HAP-1 (cell line): ENCODE measurements around the gene GPX8.

ENCODE experiments used
- DNase-seq, 2 experiments: peaks; one replicate each; pipeline ENCODE4 v3.0.0-alpha.2; 2016 to 2020; ENCODE audit warnings: low spot score in 2 of 2
- H3K27me3 ChIP-seq: fragments of 250-450 bp; sonication (Bioruptor Pico); 2 replicates; pipeline ENCODE4 v1.5.1; 2020; ENCODE audit warnings: low read depth, mild to moderate bottlenecking, moderate library complexity
- H3K36me3 ChIP-seq: fragments of 250-450 bp; sonication (Bioruptor Pico); replicated peaks from 2 replicates; pipeline ENCODE4 v1.5.1; 2020; ENCODE audit warnings: mild to moderate bottlenecking
- H3K4me1 ChIP-seq: fragments of 250-450 bp; sonication (Bioruptor Pico); 2 replicates; pipeline ENCODE4 v1.5.1; 2020; ENCODE audit warnings: mild to moderate bottlenecking
- H3K4me3 ChIP-seq: fragments of 250-450 bp; sonication (Bioruptor Pico); 2 replicates; pipeline ENCODE4 v1.5.1; 2020; ENCODE audit warnings: mild to moderate bottlenecking, moderate library complexity
- H3K9me3 ChIP-seq: fragments of 250-450 bp; sonication (Bioruptor Pico); 2 replicates; pipeline ENCODE4 v1.5.1; 2020; ENCODE audit warnings: mild to moderate bottlenecking, moderate library complexity
- in situ Hi-C: fragments of 300-500 bp; cut with MboI; formaldehyde crosslinking; loops from 3 replicates; pipeline ENCODE4 v1.14.3; 2020; ENCODE audit warnings: low sequenced_read_pairs, inconsistent platforms, mixed read lengths

GPX8 gene

GRCh38 chr5:55159763-55160492, at the start of gene GPX8:
Gene GPX8, plus strand, starts transcription at chr5:55160171. Its CDS starts 22 bp downstream, at chr5:55160193.
- H3K9me3 ChIP-seq = no peaks in the 10 kb centered on the region
- H3K27me3 ChIP-seq = peaks cover 5% of the 10 kb centered on the region
- H3K4me1 ChIP-seq = peaks cover 3% of the 10 kb centered on the region; the same call in 1 of the 2 replicates
- peaks cover 26% of the 10 kb centered on the region for H3K36me3 ChIP-seq
- DNase-seq = peak; percentile 75 to 94
- H3K4me3 ChIP-seq = peak within 1 kb of the TSS; percentile 45
- in situ Hi-C loops = loop anchor here (10.0 to 25.0 kb wide), 2 partner anchors 255 to 623 kb away; no protein-coding TSS in a partner anchor

- H3K36me3 ChIP-seq = no peaks in the 10 kb centered on the region
- peak; percentile 26 to 42 for DNase-seq
- H3K4me3 ChIP-seq = no peak overlapping the region
- H3K9me3 ChIP-seq = no peaks in the 10 kb centered on the region
- in situ Hi-C loops = no loop called here
- peaks cover 8% of the 10 kb centered on the region for H3K27me3 ChIP-seq
- H3K4me1 ChIP-seq = peaks cover 4% of the 10 kb centered on the region
Observed at GRCh38 chr5:55110217-55110616, 49.8 kb upstream of the GPX8 start.

- in situ Hi-C loops = no loop called here
- peaks cover 4% of the 10 kb centered on the region for H3K4me1 ChIP-seq
Observed at GRCh38 chr5:55113327-55113726, 46.6 kb upstream of the GPX8 start.

GRCh38 chr5:55114061-55114460, 45.9 kb upstream of the GPX8 start:
- H3K4me1 ChIP-seq = peaks cover 4% of the 10 kb centered on the region
- in situ Hi-C loops = no loop called here
- H3K4me3 ChIP-seq = no peak overlapping the region
- H3K36me3 ChIP-seq = no peaks in the 10 kb centered on the region
- H3K27me3 ChIP-seq = peaks cover 5% of the 10 kb centered on the region
- DNase-seq = no peak
- no peaks in the 10 kb centered on the region for H3K9me3 ChIP-seq

More at GRCh38 chr5:55113327-55113726, 46.6 kb upstream of the GPX8 start:
- no peak for DNase-seq
- Histone ChIP-seq H3K36me3 (no peaks in the 10 kb centered on the region), H3K4me3 (no peak overlapping the region), H3K9me3 (no peaks in the 10 kb centered on the region), H3K27me3 (peaks cover 8% of the 10 kb centered on the region)

- no peak overlapping the region for H3K4me3 ChIP-seq
- H3K4me1 ChIP-seq = no peaks in the 10 kb centered on the region
- H3K9me3 ChIP-seq = no peaks in the 10 kb centered on the region
- DNase-seq = no peak
- no peaks in the 10 kb centered on the region for H3K36me3 ChIP-seq
- H3K27me3 ChIP-seq = peaks cover 16% of the 10 kb centered on the region; the same call in 1 of the 2 replicates
- in situ Hi-C loops = no loop called here
Observed at GRCh38 chr5:55123365-55123764, 36.6 kb upstream of the GPX8 start.

GRCh38 chr5:55134053-55134722, 25.8 kb upstream of the GPX8 start:
- in situ Hi-C loops = no loop called here
- H3K4me3 ChIP-seq = no peak overlapping the region
- peaks cover 11% of the 10 kb centered on the region for H3K27me3 ChIP-seq
- H3K9me3 ChIP-seq = no peaks in the 10 kb centered on the region
- H3K4me1 ChIP-seq = no peaks in the 10 kb centered on the region
- no peak for DNase-seq
- H3K36me3 ChIP-seq = no peaks in the 10 kb centered on the region

- no peaks in the 10 kb centered on the region for H3K4me1 ChIP-seq
- in situ Hi-C loops = no loop called here
- no peaks in the 10 kb centered on the region for H3K9me3 ChIP-seq
- peaks cover 11% of the 10 kb centered on the region for H3K27me3 ChIP-seq
- no peaks in the 10 kb centered on the region for H3K36me3 ChIP-seq
- DNase-seq = no peak
- no peak overlapping the region for H3K4me3 ChIP-seq
Observed at GRCh38 chr5:55136521-55136920, 23.4 kb upstream of the GPX8 start.

- Histone ChIP-seq H3K9me3 (no peaks in the 10 kb centered on the region), H3K27me3 (peaks cover 9% of the 10 kb centered on the region; the same call in 1 of the 2 replicates), H3K4me1 (no peaks in the 10 kb centered on the region), H3K36me3 (no peaks in the 10 kb centered on the region), H3K4me3 (no peak overlapping the region)
- no peak for DNase-seq
- in situ Hi-C loops = no loop called here
Observed at GRCh38 chr5:55140908-55141665, 18.9 kb upstream of the GPX8 start.

GRCh38 chr5:55141945-55142690, 17.9 kb upstream of the GPX8 start:
- peaks cover 9% of the 10 kb centered on the region; the same call in 1 of the 2 replicates for H3K27me3 ChIP-seq
- in situ Hi-C loops = no loop called here
- DNase-seq = no peak
- H3K4me1 ChIP-seq = no peaks in the 10 kb centered on the region
- H3K9me3 ChIP-seq = no peaks in the 10 kb centered on the region
- H3K4me3 ChIP-seq = no peak overlapping the region
- no peaks in the 10 kb centered on the region for H3K36me3 ChIP-seq

GRCh38 chr5:55143624-55144023, 16.3 kb upstream of the GPX8 start:
- in situ Hi-C loops = no loop called here
- Histone ChIP-seq H3K9me3 (no peaks in the 10 kb centered on the region), H3K4me3 (no peak overlapping the region), H3K36me3 (no peaks in the 10 kb centered on the region), H3K27me3 (peaks cover 9% of the 10 kb centered on the region; the same call in 1 of the 2 replicates), H3K4me1 (no peaks in the 10 kb centered on the region)
- DNase-seq = no peak

GRCh38 chr5:55146080-55146479, 13.9 kb upstream of the GPX8 start:
- Histone ChIP-seq H3K4me1 (peaks cover 4% of the 10 kb centered on the region; the same call in 1 of the 2 replicates), H3K4me3 (no peak overlapping the region), H3K9me3 (no peaks in the 10 kb centered on the region), H3K36me3 (no peaks in the 10 kb centered on the region), H3K27me3 (peaks cover 12% of the 10 kb centered on the region; the same call in 1 of the 2 replicates)
- peak in 1 of 2 experiments; percentile 16 for DNase-seq
- in situ Hi-C loops = no loop called here

- Histone ChIP-seq H3K27me3 (peaks cover 12% of the 10 kb centered on the region; the same call in 1 of the 2 replicates), H3K4me1 (peaks cover 4% of the 10 kb centered on the region; the same call in 1 of the 2 replicates), H3K4me3 (no peak overlapping the region), H3K36me3 (no peaks in the 10 kb centered on the region), H3K9me3 (no peaks in the 10 kb centered on the region)
- in situ Hi-C loops = no loop called here
- peak; percentile 86 to 88 for DNase-seq
Observed at GRCh38 chr5:55146543-55147151, 13.3 kb upstream of the GPX8 start.
